NT2/D1 (cell line): ENCODE results near the gene PRSS2.
"Not testable (repeated sequence)": the region's sequence is repeated elsewhere in the genome, so short reads cannot be mapped to it uniquely, and the experiment has no call there.

Source experiments
- DNase-seq: peaks from one replicate; pipeline ENCODE4 v3.0.0-alpha.2; 2011; ENCODE audit warnings: low read depth, low spot score
- H3K27me3 ChIP-seq: 2 replicates; pipeline ENCODE4 v1.6.0; 2011; ENCODE audit warnings: mild to moderate bottlenecking; ENCODE audit not compliant: insufficient read length, insufficient read depth
- H3K36me3 ChIP-seq: 2 replicates; pipeline ENCODE4 v1.6.1; 2011; ENCODE audit warnings: mild to moderate bottlenecking, low read length, mixed read lengths; ENCODE audit not compliant: insufficient read depth, insufficient read length
- H3K4me1 ChIP-seq: 2 replicates; pipeline ENCODE4 v1.5.1; 2011; ENCODE audit not compliant: insufficient read depth, insufficient read length
- H3K4me3 ChIP-seq: 2 replicates; pipeline ENCODE4 v1.5.1; 2011; ENCODE audit warnings: low read depth; ENCODE audit not compliant: insufficient read length
- H3K9ac ChIP-seq: 2 replicates; pipeline ENCODE4 v1.6.0; 2011; ENCODE audit warnings: low read depth; ENCODE audit not compliant: insufficient read length
- H3K9me3 ChIP-seq: 2 replicates; pipeline ENCODE4 v1.5.1; 2011; ENCODE audit warnings: mild to moderate bottlenecking, low read length; ENCODE audit not compliant: insufficient read depth
- SUZ12 ChIP-seq: IDR thresholded peaks from 2 replicates; pipeline ENCODE4 v1.6.1; 2011; ENCODE audit not compliant: insufficient read length, insufficient read depth; ENCODE audit errors: extremely low read depth
- YY1 ChIP-seq: IDR thresholded peaks from 2 replicates; pipeline ENCODE4 v1.6.1; 2011; ENCODE audit not compliant: insufficient read length, insufficient read depth
- ZNF274 ChIP-seq: IDR thresholded peaks from 2 replicates; pipeline ENCODE4 v1.6.1; 2011; ENCODE audit warnings: mild to moderate bottlenecking, low read depth, low read length

Gene PRSS2

DNA sequence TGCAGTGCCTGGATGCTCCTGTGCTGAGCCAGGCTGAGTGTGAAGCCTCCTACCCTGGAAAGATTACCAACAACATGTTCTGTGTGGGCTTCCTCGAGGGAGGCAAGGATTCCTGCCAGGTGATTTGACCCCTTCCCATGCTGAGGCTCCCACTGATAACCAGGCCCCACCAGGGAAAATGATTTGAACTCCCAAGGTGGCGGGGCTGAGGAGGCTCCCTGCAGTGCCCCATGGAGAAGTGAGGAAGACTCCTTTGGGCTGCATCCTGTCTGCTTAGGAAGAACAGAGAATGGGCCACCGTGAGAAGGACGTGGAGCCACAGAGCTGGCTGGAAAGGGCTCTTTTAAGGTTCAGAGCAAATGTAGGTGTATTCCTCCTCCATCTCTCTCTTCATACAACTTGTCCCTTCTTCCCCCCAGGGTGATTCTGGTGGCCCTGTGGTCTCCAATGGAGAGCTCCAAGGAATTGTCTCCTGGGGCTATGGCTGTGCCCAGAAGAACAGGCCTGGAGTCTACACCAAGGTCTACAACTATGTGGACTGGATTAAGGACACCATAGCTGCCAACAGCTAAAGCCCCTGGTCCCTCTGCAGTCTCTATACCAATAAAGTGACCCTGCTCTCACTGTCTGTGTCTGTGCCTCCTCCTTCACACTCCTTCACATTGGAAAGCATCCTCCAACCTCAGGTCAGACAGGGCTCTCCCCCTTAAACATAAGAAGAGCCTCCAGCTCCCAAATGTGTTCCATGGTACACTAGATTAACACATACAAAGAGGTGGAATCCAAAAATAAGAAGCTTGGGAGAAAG lies 3.4 kb downstream of the PRSS2 start:
- Histone ChIP-seq H3K9me3 (no peaks in the 10 kb centered on the region), H3K4me1 (no peaks in the 10 kb centered on the region), H3K9ac (no peak overlapping the region), H3K36me3 (no peaks in the 10 kb centered on the region), H3K27me3 (no peaks in the 10 kb centered on the region), H3K4me3 (no peak overlapping the region)
- DNase-seq: no peak
- TF ChIP-seq YY1 (no peak), SUZ12 (no peak), ZNF274 (no peak)

DNA sequence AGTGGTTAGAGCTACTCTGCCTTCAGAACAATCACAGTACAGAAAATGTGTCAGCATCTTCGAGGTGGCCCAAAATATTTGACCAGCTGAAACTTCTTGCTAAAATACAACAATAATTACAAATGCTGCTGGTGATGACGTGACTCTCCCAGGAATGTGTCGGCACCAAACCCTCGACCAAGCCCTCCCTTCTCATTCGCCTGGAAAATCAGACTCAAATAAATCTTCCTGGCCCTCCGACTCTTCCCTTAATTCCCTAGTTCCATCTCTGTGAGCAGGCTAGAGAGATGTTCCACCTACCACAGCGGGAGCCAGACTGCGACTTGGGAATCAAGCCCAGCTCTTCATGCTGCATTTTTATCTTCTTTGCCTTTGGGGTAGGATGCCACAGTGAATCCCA lies 4.1 kb downstream of the PRSS2 start:
- H3K4me3 ChIP-seq: no peak overlapping the region
- DNase-seq: no peak
- no peaks in the 10 kb centered on the region for H3K36me3 ChIP-seq
- H3K9ac ChIP-seq: no peak overlapping the region
- H3K4me1 ChIP-seq: no peaks in the 10 kb centered on the region
- H3K27me3 ChIP-seq: no peaks in the 10 kb centered on the region
- TF ChIP-seq YY1 (no peak), SUZ12 (no peak), ZNF274 (no peak)
- no peaks in the 10 kb centered on the region for H3K9me3 ChIP-seq

DNA sequence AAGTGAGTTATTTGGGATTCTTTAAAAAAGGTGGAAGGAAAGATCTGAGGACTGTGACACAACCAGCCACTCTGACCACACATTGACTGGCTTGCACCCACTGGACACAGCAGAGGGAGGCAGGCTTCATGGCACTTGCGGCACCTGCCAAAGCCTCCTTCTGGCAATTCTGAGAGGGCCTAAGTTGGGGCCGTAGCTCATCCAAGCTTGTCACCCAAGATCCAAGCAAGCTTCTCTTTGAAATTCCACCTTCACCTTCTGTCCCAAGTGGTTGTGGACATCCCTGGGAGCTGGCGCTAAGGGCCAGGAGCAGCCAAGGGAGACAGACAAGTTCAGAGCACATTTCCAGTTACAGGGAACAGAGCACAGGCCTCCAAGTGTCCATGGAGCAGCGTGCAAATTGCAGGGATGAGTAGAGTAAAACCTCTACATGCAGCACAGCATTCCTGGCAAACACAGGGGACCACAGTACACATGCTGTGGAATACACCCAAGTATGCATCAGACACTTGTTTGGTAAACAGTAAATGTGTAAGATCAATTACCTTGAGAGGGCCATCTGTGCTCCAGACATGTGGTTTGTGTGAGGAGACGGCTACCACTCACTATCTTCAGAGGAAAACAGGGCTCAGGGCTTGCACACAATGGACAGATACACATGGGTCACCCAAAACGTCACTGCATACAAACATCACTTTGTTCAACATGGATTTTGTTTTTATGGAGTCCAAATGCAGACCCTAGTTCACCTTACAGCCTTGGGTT lies 4.8 kb downstream of the PRSS2 start:
- not testable (repeated sequence) for H3K9me3 ChIP-seq, H3K36me3 ChIP-seq, DNase-seq, H3K9ac ChIP-seq, H3K4me3 ChIP-seq, H3K4me1 ChIP-seq, H3K27me3 ChIP-seq

DNA sequence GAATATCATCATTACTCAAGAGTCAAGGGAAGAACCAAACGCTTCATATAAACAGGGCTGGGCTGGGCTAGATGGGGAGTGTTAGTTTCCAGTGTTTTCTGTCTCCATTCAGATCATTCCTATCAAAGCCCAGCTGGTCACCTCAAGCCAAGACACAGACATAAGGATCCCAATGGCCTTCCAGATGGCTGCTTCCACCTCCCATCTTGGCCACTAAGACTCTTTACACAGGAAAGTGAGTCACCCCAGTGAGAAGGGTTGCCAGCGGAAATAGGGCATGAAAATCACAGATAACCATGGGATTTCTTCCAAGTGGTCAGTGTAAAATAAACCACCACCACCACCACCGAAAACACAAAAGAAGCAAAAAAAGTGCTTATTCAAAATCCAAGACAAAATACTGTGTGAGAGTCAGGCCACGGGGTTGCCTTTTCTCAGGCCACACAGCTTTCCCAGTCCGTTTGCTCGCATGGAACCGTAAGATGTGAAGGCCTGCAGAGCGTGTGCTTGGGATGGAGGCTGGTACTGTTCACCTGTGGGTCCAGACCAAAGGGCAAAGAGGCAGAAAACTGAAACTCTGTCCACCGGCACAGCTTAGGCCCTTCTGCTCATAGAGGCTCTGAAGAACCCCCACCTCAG lies 5.6 kb downstream of the PRSS2 start:
- H3K9me3 ChIP-seq: no peaks in the 10 kb centered on the region
- H3K4me3 ChIP-seq: no peak overlapping the region
- H3K4me1 ChIP-seq: no peaks in the 10 kb centered on the region
- no peak for DNase-seq
- H3K36me3 ChIP-seq: no peaks in the 10 kb centered on the region
- TF ChIP-seq YY1 (no peak), SUZ12 (no peak), ZNF274 (no peak)
- no peak overlapping the region for H3K9ac ChIP-seq
- H3K27me3 ChIP-seq: no peaks in the 10 kb centered on the region

DNA sequence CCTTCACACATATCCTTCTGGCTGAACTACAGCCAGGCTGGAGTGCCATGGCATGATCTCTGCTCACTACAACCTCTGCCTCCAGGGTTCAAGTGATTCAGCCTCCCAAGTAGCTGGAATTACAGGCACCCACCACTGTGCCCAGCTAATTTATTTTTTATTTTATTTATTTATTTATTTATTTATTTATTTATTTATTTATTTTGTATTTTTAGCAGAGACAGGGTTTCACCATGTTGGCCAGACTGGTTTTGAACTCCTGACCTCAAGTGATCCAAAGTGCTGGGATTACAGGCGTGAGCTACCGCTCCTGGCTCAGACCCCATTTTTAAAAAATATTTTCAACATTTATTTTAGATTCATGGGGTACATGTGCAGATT lies 6.1 kb downstream of the PRSS2 start:
- not testable (repeated sequence) for H3K4me3 ChIP-seq, H3K4me1 ChIP-seq, DNase-seq, H3K27me3 ChIP-seq, H3K9me3 ChIP-seq, H3K36me3 ChIP-seq, H3K9ac ChIP-seq

DNA sequence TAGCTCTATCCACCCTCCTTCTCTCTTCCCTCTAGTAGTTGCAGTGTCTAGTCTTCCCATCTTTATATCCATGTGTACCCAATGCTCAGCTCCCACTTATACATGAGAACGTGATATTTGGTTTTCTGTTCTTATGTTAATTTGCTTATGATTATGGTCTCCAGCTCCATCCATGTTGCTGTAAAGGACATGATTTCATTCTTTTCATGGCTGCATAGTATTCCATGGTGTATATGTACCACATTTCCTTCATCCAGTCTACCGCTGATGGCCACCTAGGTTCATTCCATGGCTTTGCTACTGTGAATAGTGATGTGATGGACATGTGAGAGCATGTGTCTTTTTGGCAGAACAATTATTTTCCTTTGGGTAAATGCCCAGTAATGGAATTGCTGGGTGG lies 6.5 kb downstream of the PRSS2 start:
- Histone ChIP-seq H3K9me3 (no peaks in the 10 kb centered on the region), H3K4me1 (no peaks in the 10 kb centered on the region), H3K36me3 (no peaks in the 10 kb centered on the region), H3K4me3 (no peak overlapping the region), H3K27me3 (no peaks in the 10 kb centered on the region), H3K9ac (no peak overlapping the region)
- TF ChIP-seq SUZ12 (no peak), ZNF274 (no peak)
- no peak for DNase-seq

DNA sequence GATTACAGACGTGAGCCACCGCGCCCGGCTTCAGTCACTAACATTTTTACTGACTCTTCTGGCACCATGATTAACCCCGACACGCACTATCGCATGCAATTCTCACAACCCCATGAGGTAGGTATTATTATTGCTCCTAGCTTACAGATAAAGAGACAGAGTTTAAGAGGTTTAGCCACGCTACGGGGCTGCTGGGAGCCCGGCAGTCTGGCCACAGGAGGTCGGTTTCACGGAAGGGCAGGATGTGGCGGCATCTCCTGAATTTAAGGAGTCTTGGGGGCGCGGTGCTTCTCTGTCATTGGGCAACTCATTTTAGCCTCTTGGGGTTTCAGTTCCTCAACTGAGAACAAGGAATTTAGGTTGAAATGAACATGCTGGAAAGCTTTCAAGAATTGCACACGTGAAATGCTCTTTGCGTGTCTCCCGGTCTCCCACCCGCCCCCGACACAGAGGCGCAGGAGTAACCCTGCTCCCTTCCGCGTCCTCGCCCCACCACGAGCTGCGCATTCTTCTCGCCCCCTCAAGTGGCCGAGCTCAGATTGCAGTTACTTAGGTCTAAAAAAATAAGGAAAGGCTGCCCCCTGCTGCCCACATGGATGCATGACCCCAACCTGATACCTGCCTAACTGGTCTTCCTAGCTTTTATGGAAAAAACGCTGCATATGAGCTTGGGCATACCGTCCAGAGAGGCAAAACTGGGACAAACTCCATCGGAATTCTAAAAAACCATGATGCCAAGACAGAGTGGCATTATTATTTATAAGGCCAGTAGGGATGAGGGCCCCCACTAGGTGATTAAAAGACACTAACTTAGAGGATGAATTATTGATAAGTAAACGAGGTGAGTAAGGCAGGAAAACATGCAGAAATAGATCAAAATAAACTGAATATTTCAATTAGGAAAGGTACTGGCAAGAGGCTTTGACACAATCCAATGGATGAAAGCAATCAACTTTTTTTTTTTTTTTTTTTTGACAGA lies 12.4 kb downstream of the PRSS2 start:
- no peaks in the 10 kb centered on the region for H3K27me3 ChIP-seq
- no peak for TF ChIP-seq YY1
- no peak for TF ChIP-seq SUZ12
- no peak for TF ChIP-seq ZNF274
- H3K9me3 ChIP-seq: no peaks in the 10 kb centered on the region
- H3K36me3 ChIP-seq: no peaks in the 10 kb centered on the region
- peak overlapping the region; percentile 3 for H3K4me3 ChIP-seq
- peak; percentile 92 for DNase-seq
- H3K9ac ChIP-seq: no peak overlapping the region
- peaks cover 2% of the 10 kb centered on the region for H3K4me1 ChIP-seq
